Liver (tissue), 9 donors: ENCODE results near the gene ANKRD65. TPM values are rescaled to one million over a fixed set of nuclear protein-coding genes. Genes with fewer than 3 reads are reported as not detected.

Experiments
- DNase-seq: peaks from one replicate; pipeline ENCODE4 v3.0.0-alpha.2; 2017; ENCODE audit warnings: low spot score
- H3K27ac ChIP-seq, 2 donors: one replicate each; pipeline ENCODE4 v1.7.0; 2013; ENCODE audit warnings: inconsistent platforms in 2 of 2, low read length in 2 of 2, control low read depth in 1 of 2, low read depth in 1 of 2, mild to moderate bottlenecking in 1 of 2
- H3K27me3 ChIP-seq, 4 donors: one replicate each; pipeline versions ENCODE4 v1.6.1 to v1.7.0; 2013; ENCODE audit warnings: low read length in 3 of 4, inconsistent platforms in 1 of 4, mild to moderate bottlenecking in 1 of 4, moderate library complexity in 1 of 4; ENCODE audit not compliant: control insufficient read depth in 4 of 4, insufficient read depth in 4 of 4
- H3K36me3 ChIP-seq, 4 donors: one replicate each; pipeline versions ENCODE4 v1.6.1 to v1.7.0; 2013; ENCODE audit warnings: low read length in 3 of 4, mild to moderate bottlenecking in 3 of 4, low read depth in 1 of 4, moderate library complexity in 1 of 4; ENCODE audit not compliant: control insufficient read depth in 4 of 4, insufficient read depth in 3 of 4
- H3K4me1 ChIP-seq, 4 donors: one replicate each; pipeline versions ENCODE4 v1.6.1 to v1.7.0; 2013; ENCODE audit warnings: low read length in 3 of 4, mild to moderate bottlenecking in 3 of 4, moderate library complexity in 1 of 4; ENCODE audit not compliant: control insufficient read depth in 4 of 4, insufficient read depth in 4 of 4
- H3K4me3 ChIP-seq, 3 donors: one replicate each; pipeline versions ENCODE4 v1.6.1 to v1.7.0; 2013; ENCODE audit warnings: low read length in 3 of 3, control low read depth in 1 of 3, low read depth in 1 of 3, mild to moderate bottlenecking in 1 of 3
- H3K9ac ChIP-seq, 2 donors: one replicate each; pipeline ENCODE4 v1.7.0; 2013; ENCODE audit warnings: low read length in 2 of 2, mild to moderate bottlenecking in 2 of 2, moderate library complexity in 2 of 2, control low read depth in 1 of 2, low read depth in 1 of 2
- H3K9me3 ChIP-seq, 4 donors: one replicate each; pipeline versions ENCODE4 v1.6.1 to v1.7.0; 2013; ENCODE audit warnings: low read length in 3 of 4; ENCODE audit not compliant: control insufficient read depth in 4 of 4
- EGR1 ChIP-seq, 2 donors: IDR thresholded peaks; 2 replicates each; pipeline ENCODE4 v1.6.1; 2016 to 2018; ENCODE audit warnings: antibody characterized with exemption in 2 of 2, low read depth in 2 of 2
- FOXA1 ChIP-seq: IDR thresholded peaks from 2 replicates; pipeline ENCODE4 v1.6.1; 2016; ENCODE audit warnings: antibody characterized with exemption
- FOXA2 ChIP-seq: IDR thresholded peaks from 2 replicates; pipeline ENCODE4 v1.6.1; 2016; ENCODE audit warnings: antibody characterized with exemption
- GABPA ChIP-seq, 2 donors: IDR thresholded peaks in 1 of 2; conservative IDR thresholded peaks in 1 of 2; 2 replicates each; pipeline ENCODE4 v1.6.1; 2016; ENCODE audit warnings: antibody characterized with exemption in 2 of 2, mild to moderate bottlenecking in 1 of 2, moderate library complexity in 1 of 2
- HNF4A ChIP-seq, 2 donors: conservative IDR thresholded peaks; 2 replicates each; pipeline ENCODE4 v1.6.1; 2016; ENCODE audit warnings: antibody characterized with exemption in 2 of 2, mild to moderate bottlenecking in 2 of 2
- HNF4G ChIP-seq: IDR thresholded peaks from 2 replicates; pipeline ENCODE4 v1.6.1; 2016; ENCODE audit warnings: antibody characterized with exemption
- RAD21 ChIP-seq, 2 donors: IDR thresholded peaks; 2 replicates each; pipeline ENCODE4 v1.6.1; 2016; ENCODE audit warnings: antibody characterized with exemption in 2 of 2, mild to moderate bottlenecking in 2 of 2
- RXRA ChIP-seq, 2 donors: IDR thresholded peaks; 2 replicates each; pipeline ENCODE4 v1.6.1; 2017 to 2018; ENCODE audit warnings: antibody characterized with exemption in 2 of 2, mild to moderate bottlenecking in 1 of 2
- TAF1 ChIP-seq: conservative IDR thresholded peaks from 2 replicates; pipeline ENCODE4 v1.6.1; 2016; ENCODE audit warnings: antibody characterized with exemption, mild to moderate bottlenecking
- YY1 ChIP-seq: IDR thresholded peaks from 2 replicates; pipeline ENCODE4 v1.6.1; 2016; ENCODE audit warnings: antibody characterized with exemption, mild to moderate bottlenecking
- WGBS: extraction: QIAGEN DNeasy Blood & Tissue Kit; methylation state at CpG from one replicate; pipeline ENCODE4 v1.1.7; 2013; 5-methylcytosine and 5-hydroxymethylcytosine counted together
- polyA plus RNA-seq, 2 donors: library from polyadenylated mRNA; stranded (reverse) in 1 of 2; unstranded in 1 of 2; fragments of 200-250 nt in 1 of 2; fragments of >200 nt in 1 of 2; fragmentation: Nextera tagmentation in 1 of 2; extraction: Ambion mirVana in 1 of 2; gene quantifications; one replicate each; pipeline versions ENCODE4 v1.2.1 to v1.2.3, GENCODE V29; 2013 to 2015
- total RNA-seq, 2 donors: library from RNA; depleted of rRNA; stranded (reverse); fragments of >200 nt; gene quantifications; one replicate each; pipeline ENCODE4 v1.2.3, GENCODE V29; 2014
- TF ChIP-seq, protein P1 (sequence below): fragments of 150-350 bp; IDR thresholded peaks from 2 replicates; pipeline ENCODE4 v1.5.1; 2017; ENCODE audit warnings: improper control_type of control experiment, low read depth, low read length; ENCODE audit not compliant: missing input control
- TF ChIP-seq, protein P2 (sequence below): IDR thresholded peaks from 2 replicates; pipeline ENCODE4 v1.6.1; 2016; ENCODE audit warnings: antibody characterized with exemption, mild to moderate bottlenecking
- donor health status: healthy.
- donor health status: healthy.
- donor health status: healthy.
- donor health status: healthy.
- donor health status: healthy.

The ANKRD65 gene
- total and polyA plus RNA-seq, 4 donors: 0.14 to 0.31 (median 0.23) TPM

DNA sequence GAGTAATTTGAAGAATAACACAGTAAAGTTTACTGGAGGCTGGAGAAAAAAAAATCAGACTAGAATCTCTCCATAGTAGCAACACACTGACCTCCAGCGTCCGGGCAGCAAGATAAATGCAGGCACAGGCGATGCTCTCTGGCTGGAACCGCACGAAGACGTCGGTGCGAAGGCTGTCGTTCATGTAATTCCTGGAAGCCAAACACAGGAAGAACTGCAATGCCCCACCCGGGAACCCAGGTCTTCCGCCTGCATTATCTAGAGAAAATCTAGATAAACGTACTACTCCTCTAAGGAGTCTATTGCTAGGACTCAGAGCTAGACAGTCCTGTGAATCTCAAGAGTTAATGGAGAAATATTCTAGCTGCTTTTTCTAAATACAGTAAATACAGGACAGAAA, 30.4 kb downstream of the ANKRD65 start:
- no peaks in the 10 kb centered on the region for H3K4me1 ChIP-seq
- no peak for DNase-seq
- no peaks in the 10 kb centered on the region for H3K27me3 ChIP-seq
- H3K9me3 ChIP-seq: no peaks in the 10 kb centered on the region
- WGBS: 89% methylated on average over 12 of the region's 12 CpGs
- TF ChIP-seq RXRA (IDR thresholded peaks at IDR 0.05): no peak
- TF ChIP-seq FOXA1: no peak
- no peak for TF ChIP-seq FOXA2
- no peak for TF ChIP-seq YY1
- no peak for TF ChIP-seq GABPA (IDR thresholded peaks at IDR 0.05 in 1 of 2, conservative IDR thresholded peaks at IDR 0.05 in 1 of 2)
- peaks cover 47 to 94% (median 76%) of the 10 kb centered on the region in 4 donors for H3K36me3 ChIP-seq
- H3K9ac ChIP-seq: no peak overlapping the region
- H3K27ac ChIP-seq: no peak overlapping the region
- H3K4me3 ChIP-seq: no peak overlapping the region

GRCh38 chr1:1388078-1388472, 33.0 kb downstream of the ANKRD65 start:
- peaks cover 36 to 73% (median 57%) of the 10 kb centered on the region in 4 donors for H3K36me3 ChIP-seq
- H3K27me3 ChIP-seq: no peaks in the 10 kb centered on the region
- no peak overlapping the region for H3K9ac ChIP-seq
- H3K27ac ChIP-seq: no peak overlapping the region
- no peak for DNase-seq
- 97% methylated on average over 16 of the region's 16 CpGs for WGBS
- H3K4me1 ChIP-seq: peaks cover 0 to 10% (median 6%) of the 10 kb centered on the region in 4 donors
- TF ChIP-seq, protein P1, sequence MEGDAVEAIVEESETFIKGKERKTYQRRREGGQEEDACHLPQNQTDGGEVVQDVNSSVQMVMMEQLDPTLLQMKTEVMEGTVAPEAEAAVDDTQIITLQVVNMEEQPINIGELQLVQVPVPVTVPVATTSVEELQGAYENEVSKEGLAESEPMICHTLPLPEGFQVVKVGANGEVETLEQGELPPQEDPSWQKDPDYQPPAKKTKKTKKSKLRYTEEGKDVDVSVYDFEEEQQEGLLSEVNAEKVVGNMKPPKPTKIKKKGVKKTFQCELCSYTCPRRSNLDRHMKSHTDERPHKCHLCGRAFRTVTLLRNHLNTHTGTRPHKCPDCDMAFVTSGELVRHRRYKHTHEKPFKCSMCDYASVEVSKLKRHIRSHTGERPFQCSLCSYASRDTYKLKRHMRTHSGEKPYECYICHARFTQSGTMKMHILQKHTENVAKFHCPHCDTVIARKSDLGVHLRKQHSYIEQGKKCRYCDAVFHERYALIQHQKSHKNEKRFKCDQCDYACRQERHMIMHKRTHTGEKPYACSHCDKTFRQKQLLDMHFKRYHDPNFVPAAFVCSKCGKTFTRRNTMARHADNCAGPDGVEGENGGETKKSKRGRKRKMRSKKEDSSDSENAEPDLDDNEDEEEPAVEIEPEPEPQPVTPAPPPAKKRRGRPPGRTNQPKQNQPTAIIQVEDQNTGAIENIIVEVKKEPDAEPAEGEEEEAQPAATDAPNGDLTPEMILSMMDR: no peak
- TF ChIP-seq, protein P2, sequence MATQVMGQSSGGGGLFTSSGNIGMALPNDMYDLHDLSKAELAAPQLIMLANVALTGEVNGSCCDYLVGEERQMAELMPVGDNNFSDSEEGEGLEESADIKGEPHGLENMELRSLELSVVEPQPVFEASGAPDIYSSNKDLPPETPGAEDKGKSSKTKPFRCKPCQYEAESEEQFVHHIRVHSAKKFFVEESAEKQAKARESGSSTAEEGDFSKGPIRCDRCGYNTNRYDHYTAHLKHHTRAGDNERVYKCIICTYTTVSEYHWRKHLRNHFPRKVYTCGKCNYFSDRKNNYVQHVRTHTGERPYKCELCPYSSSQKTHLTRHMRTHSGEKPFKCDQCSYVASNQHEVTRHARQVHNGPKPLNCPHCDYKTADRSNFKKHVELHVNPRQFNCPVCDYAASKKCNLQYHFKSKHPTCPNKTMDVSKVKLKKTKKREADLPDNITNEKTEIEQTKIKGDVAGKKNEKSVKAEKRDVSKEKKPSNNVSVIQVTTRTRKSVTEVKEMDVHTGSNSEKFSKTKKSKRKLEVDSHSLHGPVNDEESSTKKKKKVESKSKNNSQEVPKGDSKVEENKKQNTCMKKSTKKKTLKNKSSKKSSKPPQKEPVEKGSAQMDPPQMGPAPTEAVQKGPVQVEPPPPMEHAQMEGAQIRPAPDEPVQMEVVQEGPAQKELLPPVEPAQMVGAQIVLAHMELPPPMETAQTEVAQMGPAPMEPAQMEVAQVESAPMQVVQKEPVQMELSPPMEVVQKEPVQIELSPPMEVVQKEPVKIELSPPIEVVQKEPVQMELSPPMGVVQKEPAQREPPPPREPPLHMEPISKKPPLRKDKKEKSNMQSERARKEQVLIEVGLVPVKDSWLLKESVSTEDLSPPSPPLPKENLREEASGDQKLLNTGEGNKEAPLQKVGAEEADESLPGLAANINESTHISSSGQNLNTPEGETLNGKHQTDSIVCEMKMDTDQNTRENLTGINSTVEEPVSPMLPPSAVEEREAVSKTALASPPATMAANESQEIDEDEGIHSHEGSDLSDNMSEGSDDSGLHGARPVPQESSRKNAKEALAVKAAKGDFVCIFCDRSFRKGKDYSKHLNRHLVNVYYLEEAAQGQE: no peak
- TF ChIP-seq HNF4G: no peak
- TF ChIP-seq RAD21 (IDR thresholded peaks at IDR 0.05): no peak
- no peak for TF ChIP-seq HNF4A (conservative IDR thresholded peaks at IDR 0.05)
- TF ChIP-seq TAF1: no peak
- TF ChIP-seq FOXA1: no peak
- no peak for TF ChIP-seq EGR1 (IDR thresholded peaks at IDR 0.05; ENCODE audit: low read depth in 2 of 2)
- H3K9me3 ChIP-seq: no peaks in the 10 kb centered on the region
- H3K4me3 ChIP-seq: no peak overlapping the region
